Measurements from ENCODE around the gene NFIA.

DNA sequence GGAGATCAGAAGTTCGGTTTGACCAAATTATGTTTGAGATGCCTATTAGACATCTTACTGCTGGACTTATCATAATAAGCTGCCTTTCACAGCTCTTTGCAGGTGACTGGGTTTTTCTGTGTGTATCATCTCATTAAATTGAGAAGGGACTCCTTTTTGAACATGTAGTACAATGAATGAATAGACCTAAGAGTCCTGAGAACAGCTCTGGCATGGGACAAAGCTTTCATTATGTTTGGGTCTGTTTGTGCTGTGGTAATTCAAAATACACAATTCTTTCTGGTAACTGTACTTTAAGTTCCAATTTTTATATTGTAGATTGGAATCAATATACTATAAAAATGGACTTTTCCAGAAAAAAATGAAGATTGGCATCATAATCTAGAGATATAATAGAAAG, 330.2 kb downstream of the NFIA start:
- TF ChIP-seq, protein P1, sequence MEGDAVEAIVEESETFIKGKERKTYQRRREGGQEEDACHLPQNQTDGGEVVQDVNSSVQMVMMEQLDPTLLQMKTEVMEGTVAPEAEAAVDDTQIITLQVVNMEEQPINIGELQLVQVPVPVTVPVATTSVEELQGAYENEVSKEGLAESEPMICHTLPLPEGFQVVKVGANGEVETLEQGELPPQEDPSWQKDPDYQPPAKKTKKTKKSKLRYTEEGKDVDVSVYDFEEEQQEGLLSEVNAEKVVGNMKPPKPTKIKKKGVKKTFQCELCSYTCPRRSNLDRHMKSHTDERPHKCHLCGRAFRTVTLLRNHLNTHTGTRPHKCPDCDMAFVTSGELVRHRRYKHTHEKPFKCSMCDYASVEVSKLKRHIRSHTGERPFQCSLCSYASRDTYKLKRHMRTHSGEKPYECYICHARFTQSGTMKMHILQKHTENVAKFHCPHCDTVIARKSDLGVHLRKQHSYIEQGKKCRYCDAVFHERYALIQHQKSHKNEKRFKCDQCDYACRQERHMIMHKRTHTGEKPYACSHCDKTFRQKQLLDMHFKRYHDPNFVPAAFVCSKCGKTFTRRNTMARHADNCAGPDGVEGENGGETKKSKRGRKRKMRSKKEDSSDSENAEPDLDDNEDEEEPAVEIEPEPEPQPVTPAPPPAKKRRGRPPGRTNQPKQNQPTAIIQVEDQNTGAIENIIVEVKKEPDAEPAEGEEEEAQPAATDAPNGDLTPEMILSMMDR (IDR thresholded peaks at IDR 0.05), result no peak
- TF ChIP-seq POLR2A (IDR thresholded peaks at IDR 0.05), result no peak

Measured in esophagus squamous epithelium (tissue), 4 donors.